Mononuclear cell (primary cell): ENCODE measurements around the gene RTN1. TPM values are rescaled to one million over a fixed set of nuclear protein-coding genes. Genes with fewer than 3 reads are reported as not detected.

Experiments used
- H3K27me3 ChIP-seq: 2 replicates; pipeline ENCODE4 v1.6.0; 2011; ENCODE audit warnings: low read length, control low read depth; ENCODE audit not compliant: insufficient read depth
- H3K4me1 ChIP-seq: 2 replicates; pipeline ENCODE4 v1.5.1; 2011; ENCODE audit warnings: mild to moderate bottlenecking, low read length, control low read depth; ENCODE audit not compliant: insufficient read depth
- H3K4me3 ChIP-seq: 2 replicates; pipeline ENCODE4 v1.5.1; 2011; ENCODE audit warnings: mild to moderate bottlenecking, low read length, moderate library complexity
- H3K9me3 ChIP-seq: 2 replicates; pipeline ENCODE4 v1.5.1; 2011; ENCODE audit warnings: low read depth, mild to moderate bottlenecking, control low read depth, low read length
- total RNA-seq: library from RNA; depleted of rRNA; stranded (reverse); fragments of >200 nt; gene quantifications from one replicate; pipeline ENCODE4 v1.2.3, GENCODE V29; 2012

Gene RTN1
- total RNA-seq, result 8.0 TPM

- Histone ChIP-seq H3K4me3 (peak within 1 kb of the TSS; percentile 47), H3K27me3 (peaks cover 52% of the 10 kb centered on the region), H3K4me1 (peaks cover 17% of the 10 kb centered on the region), H3K9me3 (no peaks in the 10 kb centered on the region)
Observed at GRCh38 chr14:59870277-59871165, at the start of gene RTN1. TSS of gene RTN1 (minus strand) at chr14:59870776. CDS start at chr14:59870630, 146 bp downstream.

- Histone ChIP-seq H3K27me3 (peaks cover 37% of the 10 kb centered on the region), H3K9me3 (no peaks in the 10 kb centered on the region), H3K4me1 (peaks cover 8% of the 10 kb centered on the region), H3K4me3 (no peak overlapping the region)
Observed at GRCh38 chr14:59920378-59920683, 49.8 kb upstream of the RTN1 start.

- Histone ChIP-seq H3K4me3 (peak within 1 kb of the TSS; percentile 24), H3K27me3 (peaks cover 37% of the 10 kb centered on the region), H3K4me1 (peaks cover 8% of the 10 kb centered on the region), H3K9me3 (no peaks in the 10 kb centered on the region)
Observed at GRCh38 chr14:59919570-59920377, 49.2 kb upstream of the RTN1 start, which contains the start of gene LRRC9. TSS of gene LRRC9 (plus strand) at chr14:59920144.

GRCh38 chr14:59918824-59919569 is 48.4 kb upstream of the RTN1 start:
- peaks cover 37% of the 10 kb centered on the region for H3K27me3 ChIP-seq
- H3K4me3 ChIP-seq, result peak overlapping the region; percentile 24

GRCh38 chr14:59913187-59913586 is 42.6 kb upstream of the RTN1 start:
- no peaks in the 10 kb centered on the region for H3K4me1 ChIP-seq
- no peak overlapping the region for H3K4me3 ChIP-seq
- H3K9me3 ChIP-seq, result no peaks in the 10 kb centered on the region
- peaks cover 13% of the 10 kb centered on the region for H3K27me3 ChIP-seq

More at GRCh38 chr14:59918824-59919569, 48.4 kb upstream of the RTN1 start:
- Histone ChIP-seq H3K4me1 (peaks cover 8% of the 10 kb centered on the region), H3K9me3 (no peaks in the 10 kb centered on the region)

GRCh38 chr14:59912443-59912842 is 41.9 kb upstream of the RTN1 start:
- Histone ChIP-seq H3K27me3 (peaks cover 8% of the 10 kb centered on the region), H3K4me3 (no peak overlapping the region), H3K4me1 (no peaks in the 10 kb centered on the region), H3K9me3 (no peaks in the 10 kb centered on the region)

- no peaks in the 10 kb centered on the region for H3K4me1 ChIP-seq
- peaks cover 6% of the 10 kb centered on the region for H3K27me3 ChIP-seq
- no peaks in the 10 kb centered on the region for H3K9me3 ChIP-seq
Observed at GRCh38 chr14:59905188-59905587, 34.6 kb upstream of the RTN1 start.

GRCh38 chr14:59904184-59904583 is 33.6 kb upstream of the RTN1 start:
- no peaks in the 10 kb centered on the region for H3K4me1 ChIP-seq
- H3K9me3 ChIP-seq, result no peaks in the 10 kb centered on the region
- H3K27me3 ChIP-seq, result peaks cover 6% of the 10 kb centered on the region
- H3K4me3 ChIP-seq, result no peak overlapping the region

More at GRCh38 chr14:59905188-59905587, 34.6 kb upstream of the RTN1 start:
- H3K4me3 ChIP-seq, result no peak overlapping the region

GRCh38 chr14:59900556-59900955 is 30.0 kb upstream of the RTN1 start:
- Histone ChIP-seq H3K4me3 (no peak overlapping the region), H3K9me3 (no peaks in the 10 kb centered on the region), H3K4me1 (no peaks in the 10 kb centered on the region), H3K27me3 (peaks cover 6% of the 10 kb centered on the region)

- Histone ChIP-seq H3K4me3 (no peak overlapping the region), H3K9me3 (no peaks in the 10 kb centered on the region), H3K4me1 (no peaks in the 10 kb centered on the region), H3K27me3 (peaks cover 3% of the 10 kb centered on the region)
Observed at GRCh38 chr14:59897757-59898383, 27.3 kb upstream of the RTN1 start.

GRCh38 chr14:59895721-59896120 is 25.1 kb upstream of the RTN1 start:
- H3K4me3 ChIP-seq, result no peak overlapping the region
- H3K9me3 ChIP-seq, result no peaks in the 10 kb centered on the region
- H3K27me3 ChIP-seq, result peaks cover 3% of the 10 kb centered on the region
- no peaks in the 10 kb centered on the region for H3K4me1 ChIP-seq

GRCh38 chr14:59890676-59891075 is 20.1 kb upstream of the RTN1 start:
- H3K27me3 ChIP-seq, result no peaks in the 10 kb centered on the region
- no peaks in the 10 kb centered on the region for H3K4me1 ChIP-seq
- H3K4me3 ChIP-seq, result no peak overlapping the region
- no peaks in the 10 kb centered on the region for H3K9me3 ChIP-seq

GRCh38 chr14:59882957-59883356 is 12.4 kb upstream of the RTN1 start:
- Histone ChIP-seq H3K4me3 (no peak overlapping the region), H3K9me3 (no peaks in the 10 kb centered on the region), H3K4me1 (no peaks in the 10 kb centered on the region), H3K27me3 (peaks cover 14% of the 10 kb centered on the region)

GRCh38 chr14:59871166-59871495 is 555 bp upstream of the RTN1 start:
- Histone ChIP-seq H3K4me1 (peaks cover 17% of the 10 kb centered on the region), H3K27me3 (peaks cover 47% of the 10 kb centered on the region), H3K9me3 (no peaks in the 10 kb centered on the region), H3K4me3 (peak overlapping the region; percentile 47)
